Stimulated activated CD4-positive, alpha-beta T cell treated with anti-CD3 and anti-CD28 coated beads, TNF-alpha, amount 100 ng/mL, for 1 hour (primary cell): ENCODE data around the gene SFR1.

Source experiments
- DNase-seq, 3 donors: peaks; one replicate each; pipeline ENCODE4 v3.0.0-alpha.2; 2020; ENCODE audit warnings: low read depth in 3 of 3, low spot score in 1 of 3

The SFR1 gene, protein sequence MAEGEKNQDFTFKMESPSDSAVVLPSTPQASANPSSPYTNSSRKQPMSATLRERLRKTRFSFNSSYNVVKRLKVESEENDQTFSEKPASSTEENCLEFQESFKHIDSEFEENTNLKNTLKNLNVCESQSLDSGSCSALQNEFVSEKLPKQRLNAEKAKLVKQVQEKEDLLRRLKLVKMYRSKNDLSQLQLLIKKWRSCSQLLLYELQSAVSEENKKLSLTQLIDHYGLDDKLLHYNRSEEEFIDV

DNA sequence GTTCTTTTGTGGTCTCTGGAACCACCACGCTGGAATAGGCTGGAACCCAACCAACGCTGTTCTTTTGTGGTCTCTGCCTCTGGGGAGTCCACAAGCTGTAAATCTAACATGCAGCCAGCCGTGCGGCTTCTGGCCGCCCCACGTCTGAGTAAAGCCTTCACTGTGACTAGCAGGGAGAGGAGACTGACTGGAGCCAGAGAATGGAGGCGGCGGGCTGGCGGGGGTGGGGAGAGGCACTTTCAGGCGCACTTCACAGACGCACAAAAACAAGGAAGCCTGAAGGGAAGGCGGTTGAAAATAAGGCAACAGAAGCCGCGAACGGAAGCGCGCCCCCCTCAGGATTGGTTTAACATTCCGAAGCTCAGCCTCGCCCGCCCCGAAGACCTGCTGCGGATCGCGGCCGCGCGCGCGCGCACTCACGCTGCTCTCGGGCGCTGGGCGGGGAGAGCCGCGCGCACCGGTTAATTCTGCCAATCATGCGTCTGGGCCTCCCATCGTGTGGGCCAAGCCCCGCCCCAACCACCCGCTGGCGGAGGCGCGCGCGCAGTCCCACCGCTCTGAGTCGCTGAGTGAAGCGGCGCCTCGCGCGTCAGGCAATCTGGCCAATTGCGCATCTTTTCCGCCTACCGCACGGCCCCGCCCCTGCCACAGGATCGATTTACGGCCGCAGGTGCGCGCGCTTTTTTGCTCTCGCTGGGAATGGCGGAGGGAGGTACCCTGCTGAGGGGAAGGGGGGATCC lies at the start of gene SFR1:
Gene SFR1 (plus strand): TSS at position 687 of the 740 bp plus-strand sequence. CDS start 13 bp downstream, at position 700.
- DNase-seq = peak; percentile 96 to 98 (median 97)

- DNase-seq = no peak
These were observed 49.2 kb upstream of the SFR1 start for GRCh38 chr10:104072786-104073185.

DNA sequence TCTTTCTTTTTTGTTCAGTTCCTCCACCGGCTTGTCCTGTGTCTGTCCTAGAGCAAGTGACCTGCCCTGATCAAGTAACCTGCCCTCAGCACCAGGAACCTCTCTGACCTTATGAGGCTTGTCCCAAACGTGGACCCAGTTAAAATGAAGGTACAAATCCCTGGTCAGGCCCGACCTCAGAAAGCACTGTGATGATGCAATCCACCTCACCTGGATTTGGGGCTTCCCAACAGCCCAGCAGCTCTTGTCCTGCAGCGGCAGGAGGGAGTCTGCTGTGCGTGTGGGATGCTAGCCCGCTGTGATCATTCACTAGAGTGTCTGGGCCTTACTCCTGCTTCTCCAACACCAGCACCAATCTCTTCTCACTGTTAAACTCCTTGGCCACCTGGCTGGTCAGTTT lies 47.5 kb upstream of the SFR1 start:
- DNase-seq = no peak

GRCh38 chr10:104076743-104077160 lies 45.2 kb upstream of the SFR1 start:
- no peak for DNase-seq

GRCh38 chr10:104077247-104077646 lies 44.7 kb upstream of the SFR1 start:
- DNase-seq = no peak

DNA sequence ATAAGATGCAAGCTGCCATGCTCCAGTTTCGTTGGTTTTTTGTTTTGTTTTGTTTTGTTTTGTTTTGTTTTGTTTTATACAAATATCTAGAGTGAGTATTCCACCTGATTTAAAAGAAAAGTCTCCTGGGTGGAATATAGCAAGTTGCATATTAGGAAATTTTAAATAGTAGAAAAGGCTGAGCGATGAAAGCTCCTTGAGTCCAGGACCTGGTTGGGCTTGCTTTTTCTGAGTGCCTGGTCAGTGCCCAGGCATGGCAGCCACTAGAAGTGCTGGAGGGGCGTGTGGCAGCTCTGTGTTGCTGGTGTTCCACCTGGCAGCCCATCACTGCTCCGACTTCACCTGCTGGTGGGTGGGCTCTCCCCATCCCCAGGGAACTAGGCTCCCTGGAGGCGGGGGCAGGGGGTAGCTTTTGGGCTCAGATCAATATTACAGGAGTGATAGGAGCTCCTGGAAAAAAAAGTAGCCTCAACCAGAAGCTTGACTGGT lies 44.3 kb upstream of the SFR1 start:
- no peak for DNase-seq

GRCh38 chr10:104080762-104081161 lies 41.2 kb upstream of the SFR1 start:
- no peak for DNase-seq

GRCh38 chr10:104081998-104082397 lies 40.0 kb upstream of the SFR1 start:
- DNase-seq = no peak

- no peak for DNase-seq
These were observed 37.4 kb upstream of the SFR1 start for GRCh38 chr10:104084482-104085142.

DNA sequence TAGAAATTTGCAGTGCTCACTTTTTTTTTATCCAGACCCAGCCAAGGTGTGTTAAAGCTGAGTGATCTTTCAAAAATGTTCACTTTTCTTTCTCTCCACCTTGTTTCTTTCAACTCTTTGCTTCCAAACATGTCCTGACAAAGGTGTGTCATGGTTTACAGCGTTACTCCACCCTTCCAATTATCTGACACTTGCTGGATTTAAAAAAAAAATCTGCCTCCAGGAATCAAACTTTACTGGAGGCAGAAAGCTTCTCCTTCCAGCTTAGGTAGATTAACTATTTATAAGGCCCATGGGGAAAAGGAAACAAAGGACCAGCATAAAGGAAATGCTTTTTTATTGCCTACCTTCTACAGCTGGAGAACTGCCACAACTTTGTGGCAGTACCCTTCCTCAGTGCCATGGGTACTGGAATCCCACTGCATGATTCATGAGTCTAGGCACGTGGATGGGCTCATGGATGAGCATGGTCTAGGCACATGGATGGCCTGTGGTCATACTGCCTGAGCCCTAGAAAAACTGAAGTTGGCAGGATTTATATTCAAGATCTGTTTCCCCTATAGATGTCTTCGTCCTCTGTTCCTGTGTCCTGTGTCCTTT lies 36.1 kb upstream of the SFR1 start, which contains the start of gene COL17A1:
Gene COL17A1 (minus strand): TSS at position 80 of the 600 bp plus-strand sequence. CDS start 5,207 bp downstream, outside the sequence.
- no peak for DNase-seq

- DNase-seq = no peak
These were observed 33.7 kb upstream of the SFR1 start for GRCh38 chr10:104088239-104088638.

GRCh38 chr10:104089621-104090020 lies 32.4 kb upstream of the SFR1 start:
- DNase-seq = no peak

- no peak for DNase-seq
These were observed 31.4 kb upstream of the SFR1 start for GRCh38 chr10:104090611-104091010.

DNA sequence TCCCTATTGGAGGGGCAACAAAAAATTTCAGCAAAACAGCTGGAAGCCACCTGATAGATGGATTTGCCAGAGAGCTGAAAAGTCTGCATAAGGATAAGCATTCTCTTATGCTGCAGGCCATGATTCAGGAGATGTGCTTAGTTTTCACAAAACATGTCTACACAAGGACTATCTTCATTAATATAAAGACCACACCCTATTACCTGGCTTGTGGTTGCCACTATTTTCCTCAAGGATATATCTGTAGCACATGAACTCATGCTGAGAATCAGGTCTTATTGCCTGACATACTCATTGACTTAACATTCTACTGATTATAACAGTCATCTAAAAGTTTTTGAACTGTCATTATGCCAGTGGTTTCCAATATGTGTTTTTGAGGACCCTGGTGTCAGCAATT lies 29.2 kb upstream of the SFR1 start:
- no peak for DNase-seq

DNA sequence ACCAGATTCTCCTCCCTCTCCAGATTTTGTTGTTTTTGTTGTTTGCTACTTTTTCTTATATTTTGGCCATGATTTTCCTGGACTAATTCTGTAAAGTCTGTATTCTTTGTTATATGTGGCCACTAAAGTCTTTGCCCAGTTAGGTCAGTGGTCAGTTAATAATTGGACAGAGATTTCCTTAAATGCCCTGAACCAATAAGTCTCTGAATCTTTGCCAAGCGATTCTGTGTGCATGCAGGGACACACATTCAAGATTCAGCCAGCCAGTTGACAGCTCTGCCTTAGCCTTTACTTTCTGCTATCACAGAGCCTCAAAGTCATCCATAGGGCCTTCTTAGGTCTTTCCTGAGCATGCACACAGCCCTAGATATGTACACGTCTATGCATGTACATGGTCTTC lies 25.3 kb upstream of the SFR1 start:
- no peak for DNase-seq

GRCh38 chr10:104098358-104098925 lies 23.5 kb upstream of the SFR1 start:
- no peak for DNase-seq

GRCh38 chr10:104099269-104099668 lies 22.7 kb upstream of the SFR1 start:
- DNase-seq = no peak

DNA sequence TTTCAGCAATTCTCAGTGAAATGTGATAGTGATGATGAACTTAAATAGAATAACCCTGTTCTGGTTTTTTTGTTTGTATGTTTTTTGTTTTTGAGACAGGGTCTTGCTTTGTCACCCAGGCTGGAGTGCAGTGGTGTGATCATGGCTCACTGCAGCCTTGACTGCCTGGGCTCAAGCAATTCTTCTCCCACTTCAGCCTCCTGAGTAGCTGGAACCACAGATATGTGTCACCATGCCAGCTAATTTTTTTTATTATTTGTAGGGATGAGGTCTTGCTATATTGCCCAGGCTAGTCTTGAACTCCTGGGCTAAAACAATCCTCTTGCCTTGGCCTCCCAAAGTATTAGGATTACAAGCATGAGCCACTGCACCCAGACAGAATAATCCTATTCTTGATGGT lies 22.0 kb upstream of the SFR1 start:
- DNase-seq = no peak

GRCh38 chr10:104100795-104101194 lies 21.2 kb upstream of the SFR1 start:
- DNase-seq = no peak

- no peak for DNase-seq
These were observed 20.1 kb upstream of the SFR1 start for GRCh38 chr10:104101902-104102301.

GRCh38 chr10:104103956-104104355 lies 18.0 kb upstream of the SFR1 start:
- DNase-seq = no peak
